CD4-positive, CD25-positive, alpha-beta regulatory T cell (primary cell): Measurements from ENCODE around the gene RBM28. TPM values are rescaled to one million over a fixed set of nuclear protein-coding genes. Genes with fewer than 3 reads are reported as not detected.

ENCODE experiments used
- ATAC-seq, 2 donors: fragments of 150-1000 bp; cut with Tn5 transposase; one replicate each; pipeline ENCODE4 v1.10.0; 2021; ENCODE audit warnings: low read depth in 2 of 2, moderate number of reproducible peaks in 2 of 2, moderate library complexity in 1 of 2
- DNase-seq, 3 donors: peaks; one replicate each; pipeline versions ENCODE4 v3.0.0 to v3.0.0-alpha.2; 2012 to 2022; ENCODE audit warnings: mixed read lengths in 1 of 3
- H3K27ac ChIP-seq: one replicate; pipeline ENCODE4 v1.7.0; 2013; ENCODE audit warnings: mild to moderate bottlenecking, low read length; ENCODE audit not compliant: insufficient read depth, poor library complexity, severe bottlenecking
- H3K27me3 ChIP-seq: one replicate; pipeline ENCODE4 v1.7.0; 2013; ENCODE audit warnings: low read length; ENCODE audit not compliant: control insufficient read depth, insufficient read depth
- H3K36me3 ChIP-seq: one replicate; pipeline ENCODE4 v1.7.0; 2013; ENCODE audit warnings: mild to moderate bottlenecking, low read length, moderate library complexity; ENCODE audit not compliant: control insufficient read depth, insufficient read depth
- H3K4me1 ChIP-seq: 2 replicates; pipeline ENCODE4 v1.7.0; 2013; ENCODE audit warnings: mild to moderate bottlenecking, low read length; ENCODE audit not compliant: insufficient read depth, control insufficient read depth, poor library complexity, severe bottlenecking
- H3K4me3 ChIP-seq: one replicate; pipeline ENCODE4 v1.7.0; 2013; ENCODE audit warnings: low read depth, mild to moderate bottlenecking, low read length, moderate library complexity
- H3K9me3 ChIP-seq, 2 experiments: 1 replicate in 1 of 2; 2 replicates in 1 of 2; pipeline ENCODE4 v1.7.0; 2013; ENCODE audit warnings: low read length in 2 of 2, mild to moderate bottlenecking in 1 of 2, moderate library complexity in 1 of 2; ENCODE audit not compliant: control insufficient read depth in 2 of 2
- H3K27ac Mint-ChIP-seq, 3 donors: one replicate each; pipeline ENCODE4 v1.8.0; 2020 to 2022; ENCODE audit warnings: mild to moderate bottlenecking in 3 of 3, mixed read lengths in 3 of 3, moderate library complexity in 2 of 3
- H3K27me3 Mint-ChIP-seq: one replicate; pipeline ENCODE4 v1.8.0; 2022; ENCODE audit warnings: mild to moderate bottlenecking, mixed read lengths
- H3K36me3 Mint-ChIP-seq: one replicate; pipeline ENCODE4 v1.8.0; 2020; ENCODE audit warnings: mixed read lengths
- H3K4me1 Mint-ChIP-seq, 4 donors: one replicate each; pipeline ENCODE4 v1.8.0; 2020 to 2022; ENCODE audit warnings: mixed read lengths in 4 of 4, mild to moderate bottlenecking in 1 of 4
- H3K4me3 Mint-ChIP-seq, 4 donors: one replicate each; pipeline ENCODE4 v1.8.0; 2020 to 2022; ENCODE audit warnings: mild to moderate bottlenecking in 4 of 4, mixed read lengths in 4 of 4, moderate library complexity in 3 of 4
- H3K9me3 Mint-ChIP-seq, 7 donors: one replicate each; pipeline ENCODE4 v1.8.0; 2020 to 2022; ENCODE audit warnings: mixed read lengths in 7 of 7, mild to moderate bottlenecking in 3 of 7, moderate library complexity in 2 of 7
- polyA plus RNA-seq, 4 donors: library from polyadenylated mRNA; unstranded; fragments of 300-500 nt; fragmentation: Illumina TruSeq; gene quantifications; one replicate each; pipeline ENCODE4 v1.2.3, GENCODE V29; 2021
- total RNA-seq: library from RNA; stranded (reverse); gene quantifications from one replicate; pipeline ENCODE4 v1.2.3, GENCODE V29; 2022

Gene RBM28
- total and polyA plus RNA-seq, 5 donors from 2014 or later: 2.0 to 28.3 (median 7.6) TPM

- H3K27ac ChIP-seq: no peak overlapping the region
- Mint-ChIP-seq H3K9me3 (peaks cover 0 to 6% (median 0%) of the 10 kb centered on the region in 7 donors), H3K36me3 (no peaks in the 10 kb centered on the region), H3K27me3 (peaks cover 84% of the 10 kb centered on the region), H3K4me1 (peaks cover 0 to 18% (median 3%) of the 10 kb centered on the region in 4 donors), H3K27ac (no peak overlapping the region), H3K4me3 (no peak overlapping the region)
- DNase-seq (no peak), ATAC-seq (no peak)
- no peaks in the 10 kb centered on the region for H3K36me3 ChIP-seq
- H3K4me1 ChIP-seq: peaks cover 14% of the 10 kb centered on the region
- H3K4me3 ChIP-seq: no peak overlapping the region
- no peaks in the 10 kb centered on the region for H3K9me3 ChIP-seq
- H3K27me3 ChIP-seq: peaks cover 21% of the 10 kb centered on the region
Measured at GRCh38 chr7:128365432-128365831, 21.7 kb upstream of the RBM28 start.

- Mint-ChIP-seq H3K4me1 (peaks cover 0 to 18% (median 3%) of the 10 kb centered on the region in 4 donors), H3K9me3 (peaks cover 0 to 6% (median 0%) of the 10 kb centered on the region in 7 donors), H3K4me3 (no peak overlapping the region), H3K36me3 (no peaks in the 10 kb centered on the region), H3K27ac (no peak overlapping the region), H3K27me3 (peaks cover 83% of the 10 kb centered on the region)
- Histone ChIP-seq H3K36me3 (no peaks in the 10 kb centered on the region), H3K27ac (no peak overlapping the region), H3K9me3 (no peaks in the 10 kb centered on the region), H3K27me3 (peaks cover 21% of the 10 kb centered on the region), H3K4me1 (peaks cover 18% of the 10 kb centered on the region), H3K4me3 (no peak overlapping the region)
- no peak for ATAC-seq
- DNase-seq: no peak
Measured at GRCh38 chr7:128364166-128364870, 20.6 kb upstream of the RBM28 start.

GRCh38 chr7:128363261-128363721 lies 19.6 kb upstream of the RBM28 start:
- ATAC-seq: no peak
- Mint-ChIP-seq H3K4me3 (peak overlapping the region in 1 of 4 donors; percentile 40), H3K27ac (no peak overlapping the region), H3K9me3 (peaks cover 0 to 6% (median 0%) of the 10 kb centered on the region in 7 donors), H3K27me3 (peaks cover 76% of the 10 kb centered on the region), H3K36me3 (no peaks in the 10 kb centered on the region), H3K4me1 (peaks cover 0 to 18% (median 3%) of the 10 kb centered on the region in 4 donors)
- Histone ChIP-seq H3K4me1 (peaks cover 18% of the 10 kb centered on the region), H3K27me3 (peaks cover 21% of the 10 kb centered on the region), H3K4me3 (no peak overlapping the region), H3K27ac (no peak overlapping the region), H3K36me3 (no peaks in the 10 kb centered on the region), H3K9me3 (no peaks in the 10 kb centered on the region)
- DNase-seq: no peak

GRCh38 chr7:128362670-128363069 lies 19.0 kb upstream of the RBM28 start:
- Mint-ChIP-seq H3K4me1 (peaks cover 0 to 18% (median 3%) of the 10 kb centered on the region in 4 donors), H3K27ac (no peak overlapping the region), H3K36me3 (no peaks in the 10 kb centered on the region), H3K9me3 (peaks cover 0 to 6% (median 0%) of the 10 kb centered on the region in 7 donors), H3K27me3 (peaks cover 81% of the 10 kb centered on the region), H3K4me3 (peak overlapping the region; percentile 20 to 86 (median 76))
- H3K27me3 ChIP-seq: peaks cover 25% of the 10 kb centered on the region
- no peak overlapping the region for H3K27ac ChIP-seq
- H3K9me3 ChIP-seq: no peaks in the 10 kb centered on the region
- no peak overlapping the region for H3K4me3 ChIP-seq
- ATAC-seq (no peak), DNase-seq (no peak)
- no peaks in the 10 kb centered on the region for H3K36me3 ChIP-seq
- H3K4me1 ChIP-seq: peaks cover 18% of the 10 kb centered on the region

- Histone ChIP-seq H3K36me3 (no peaks in the 10 kb centered on the region), H3K9me3 (no peaks in the 10 kb centered on the region), H3K27ac (no peak within 1 kb of the TSS), H3K4me3 (no peak within 1 kb of the TSS), H3K27me3 (peaks cover 25% of the 10 kb centered on the region), H3K4me1 (peaks cover 18% of the 10 kb centered on the region)
- peaks cover 0 to 4% (median 0%) of the 10 kb centered on the region in 7 donors for H3K9me3 Mint-ChIP-seq
- H3K4me1 Mint-ChIP-seq: peaks cover 0 to 18% (median 3%) of the 10 kb centered on the region in 4 donors
- peak in 2 of 3 donors; percentile 44 to 55 for DNase-seq
- H3K36me3 Mint-ChIP-seq: no peaks in the 10 kb centered on the region
- H3K4me3 Mint-ChIP-seq: peak within 1 kb of the TSS; percentile 20 to 88 (median 84)
- ATAC-seq: peak; percentile 61 to 62
- peaks cover 76% of the 10 kb centered on the region for H3K27me3 Mint-ChIP-seq
- H3K27ac Mint-ChIP-seq: peak within 1 kb of the TSS in 1 of 3 donors; percentile 17
Measured at GRCh38 chr7:128361411-128362379, 18.0 kb upstream of the RBM28 start, which contains the start of gene PRRT4. Gene PRRT4, minus strand, starts transcription at chr7:128361690.

GRCh38 chr7:128360359-128360678 lies 16.6 kb upstream of the RBM28 start:
- peaks cover 0 to 21% (median 5%) of the 10 kb centered on the region in 4 donors for H3K4me1 Mint-ChIP-seq
- no peak for ATAC-seq

GRCh38 chr7:128359939-128360338 lies 16.2 kb upstream of the RBM28 start:
- no peak overlapping the region for H3K4me3 ChIP-seq

More at GRCh38 chr7:128360359-128360678, 16.6 kb upstream of the RBM28 start:
- no peaks in the 10 kb centered on the region for H3K36me3 Mint-ChIP-seq
- H3K9me3 Mint-ChIP-seq: peaks cover 0 to 4% (median 0%) of the 10 kb centered on the region in 7 donors
- no peaks in the 10 kb centered on the region for H3K9me3 ChIP-seq
- H3K36me3 ChIP-seq: no peaks in the 10 kb centered on the region
- peaks cover 72% of the 10 kb centered on the region for H3K27me3 Mint-ChIP-seq
- no peak overlapping the region for H3K27ac ChIP-seq
- no peak overlapping the region for H3K4me3 ChIP-seq
- peaks cover 18% of the 10 kb centered on the region for H3K4me1 ChIP-seq
- H3K27ac Mint-ChIP-seq: no peak overlapping the region
- H3K27me3 ChIP-seq: peaks cover 25% of the 10 kb centered on the region
- H3K4me3 Mint-ChIP-seq: peak overlapping the region in 1 of 4 donors; percentile 36
- no peak for DNase-seq

More at GRCh38 chr7:128359939-128360338, 16.2 kb upstream of the RBM28 start:
- Histone ChIP-seq H3K9me3 (no peaks in the 10 kb centered on the region), H3K4me1 (peaks cover 18% of the 10 kb centered on the region), H3K27ac (no peak overlapping the region), H3K36me3 (no peaks in the 10 kb centered on the region), H3K27me3 (peaks cover 25% of the 10 kb centered on the region)
- Mint-ChIP-seq H3K27me3 (peaks cover 68% of the 10 kb centered on the region), H3K27ac (no peak overlapping the region), H3K36me3 (no peaks in the 10 kb centered on the region), H3K4me1 (peaks cover 0 to 21% (median 5%) of the 10 kb centered on the region in 4 donors), H3K9me3 (peaks cover 0 to 4% (median 0%) of the 10 kb centered on the region in 7 donors), H3K4me3 (peak overlapping the region in 2 of 4 donors; percentile 27 to 36)
- no peak for DNase-seq
- ATAC-seq: no peak
